DMS 273 treated with DMSO at 0.1 percent for 48 hours (cell line): Measurements from ENCODE around the gene CD8B2.
"Not testable (repeated sequence)": the region's sequence is repeated elsewhere in the genome, so short reads cannot be mapped to it uniquely, and the experiment has no call there.

ENCODE experiments used
- DNase-seq: peaks from one replicate; lab custom pipeline; 2025; lab: John Stamatoyannopoulos, UW

Gene CD8B2

GRCh38 chr2:106551417-106552130, 64.4 kb downstream of the CD8B2 start:
- DNase-seq: no peak

GRCh38 chr2:106552921-106553320, 65.8 kb downstream of the CD8B2 start:
- DNase-seq: no peak

GRCh38 chr2:106553321-106553720, 66.2 kb downstream of the CD8B2 start:
- no peak for DNase-seq

- no peak for DNase-seq
Measured at GRCh38 chr2:106554411-106554810, 67.2 kb downstream of the CD8B2 start.

- no peak for DNase-seq
Measured at GRCh38 chr2:106555053-106555452, 67.9 kb downstream of the CD8B2 start.

- DNase-seq: not testable (repeated sequence)
Measured at GRCh38 chr2:106559786-106560185, 72.6 kb downstream of the CD8B2 start.

GRCh38 chr2:106560773-106561172, 73.6 kb downstream of the CD8B2 start:
- no peak for DNase-seq

- peak; percentile 93 for DNase-seq
Measured at GRCh38 chr2:106561356-106561755, 74.2 kb downstream of the CD8B2 start.

GRCh38 chr2:106561803-106562202, 74.6 kb downstream of the CD8B2 start:
- no peak for DNase-seq

GRCh38 chr2:106562268-106563186, 75.4 kb downstream of the CD8B2 start:
- DNase-seq: peak; percentile 67

- DNase-seq: peak; percentile 26
Measured at GRCh38 chr2:106563195-106563594, 76.0 kb downstream of the CD8B2 start.

GRCh38 chr2:106565599-106565998, 78.4 kb downstream of the CD8B2 start:
- no peak for DNase-seq

GRCh38 chr2:106566050-106566449, 78.9 kb downstream of the CD8B2 start:
- DNase-seq: no peak

- not testable (repeated sequence) for DNase-seq
Measured at GRCh38 chr2:106566484-106566883, 79.3 kb downstream of the CD8B2 start.

GRCh38 chr2:106570316-106570715, 83.2 kb downstream of the CD8B2 start:
- DNase-seq: no peak
